Transverse colon (tissue), 3 donors: ENCODE measurements around the gene OXCT1.

Experiments
- POLR2A ChIP-seq: fragments of 450-650 bp; IDR thresholded peaks from one replicate; pipeline ENCODE4 v1.6.1; 2016; ENCODE audit warnings: antibody characterized with exemption, mild to moderate bottlenecking, moderate library complexity
- TF ChIP-seq, protein P1 (sequence below), 5 experiments: fragments of 200-600 bp in 3 of 5; fragments of 450-650 bp in 2 of 5; sonication (generic) in 3 of 5; IDR thresholded peaks; 1 replicate in 2 of 5; 2 replicates in 3 of 5; pipeline ENCODE4 v1.5.1; 2016 to 2017; ENCODE audit warnings: antibody characterized with exemption in 5 of 5, inconsistent platforms in 3 of 5, mild to moderate bottlenecking in 2 of 5, moderate library complexity in 1 of 5

DNA sequence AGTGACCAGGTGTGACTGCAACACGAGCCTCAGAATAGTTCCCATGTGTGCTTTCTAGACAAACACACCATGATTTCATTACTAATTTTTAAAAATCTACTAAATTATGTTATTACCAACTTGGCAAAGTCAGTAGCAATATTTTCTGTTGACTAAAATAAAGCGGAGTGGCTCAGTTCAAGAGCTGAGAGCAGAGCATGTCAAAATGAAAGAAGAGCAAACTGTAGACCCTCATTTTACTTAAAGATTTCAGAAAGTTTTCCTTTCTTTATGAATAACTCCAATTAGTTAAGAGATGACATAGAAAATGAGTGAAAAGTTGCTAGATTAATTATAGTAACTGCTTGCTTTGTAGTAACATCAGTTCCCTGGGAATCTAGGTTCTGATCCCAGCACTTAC is 17.9 kb downstream of the OXCT1 start:
- TF ChIP-seq, protein P1, sequence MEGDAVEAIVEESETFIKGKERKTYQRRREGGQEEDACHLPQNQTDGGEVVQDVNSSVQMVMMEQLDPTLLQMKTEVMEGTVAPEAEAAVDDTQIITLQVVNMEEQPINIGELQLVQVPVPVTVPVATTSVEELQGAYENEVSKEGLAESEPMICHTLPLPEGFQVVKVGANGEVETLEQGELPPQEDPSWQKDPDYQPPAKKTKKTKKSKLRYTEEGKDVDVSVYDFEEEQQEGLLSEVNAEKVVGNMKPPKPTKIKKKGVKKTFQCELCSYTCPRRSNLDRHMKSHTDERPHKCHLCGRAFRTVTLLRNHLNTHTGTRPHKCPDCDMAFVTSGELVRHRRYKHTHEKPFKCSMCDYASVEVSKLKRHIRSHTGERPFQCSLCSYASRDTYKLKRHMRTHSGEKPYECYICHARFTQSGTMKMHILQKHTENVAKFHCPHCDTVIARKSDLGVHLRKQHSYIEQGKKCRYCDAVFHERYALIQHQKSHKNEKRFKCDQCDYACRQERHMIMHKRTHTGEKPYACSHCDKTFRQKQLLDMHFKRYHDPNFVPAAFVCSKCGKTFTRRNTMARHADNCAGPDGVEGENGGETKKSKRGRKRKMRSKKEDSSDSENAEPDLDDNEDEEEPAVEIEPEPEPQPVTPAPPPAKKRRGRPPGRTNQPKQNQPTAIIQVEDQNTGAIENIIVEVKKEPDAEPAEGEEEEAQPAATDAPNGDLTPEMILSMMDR (IDR thresholded peaks at IDR 0.05) = no peak
- TF ChIP-seq POLR2A = no peak
